Measurements from ENCODE around the gene NRP1. TPM values are rescaled to one million over a fixed set of nuclear protein-coding genes. Genes with fewer than 3 reads are reported as not detected.
A peak's percentile ranks its signal among the peaks of the same experiment; 100 is the strongest.
"Not testable (repeated sequence)": the region's sequence is repeated elsewhere in the genome, so short reads cannot be mapped to it uniquely, and the experiment has no call there.

Gene NRP1
- total RNA-seq, 1 experiment from 2014 or later: 0.99 TPM

DNA sequence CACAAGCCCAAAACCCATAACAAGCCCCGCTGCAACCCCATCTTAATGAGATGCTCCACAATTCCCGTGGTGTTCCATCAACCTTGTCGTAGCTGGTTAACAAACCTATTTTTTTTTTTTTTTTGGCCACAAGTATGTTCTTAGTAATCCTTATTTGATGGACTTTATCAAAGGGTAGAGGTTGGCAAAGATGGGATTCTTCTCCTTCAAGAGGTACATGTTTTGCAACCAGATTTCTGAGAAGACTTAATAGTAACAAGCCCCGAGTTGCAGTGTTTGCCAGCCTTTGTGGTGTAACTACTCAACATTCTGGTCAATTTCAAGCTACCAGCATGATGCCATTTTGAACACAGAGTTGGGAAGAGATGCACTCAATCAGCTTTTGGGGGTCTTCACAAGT, 181.7 kb downstream of the NRP1 start:
- Histone ChIP-seq H3K36me3 (no peaks in the 10 kb centered on the region), H3K27me3 (no peaks in the 10 kb centered on the region), H3K9me3 (no peaks in the 10 kb centered on the region; the same call in 1 of the 2 replicates), H3K4me3 (no peak overlapping the region)
- DNase-seq: no peak

GRCh38 chr10:33152146-33152545, 182.3 kb downstream of the NRP1 start:
- no peak for DNase-seq

GRCh38 chr10:33151344-33151864, 183.1 kb downstream of the NRP1 start:
- DNase-seq: no peak

More at GRCh38 chr10:33152146-33152545, 182.3 kb downstream of the NRP1 start:
- H3K27me3 ChIP-seq: no peaks in the 10 kb centered on the region
- H3K9me3 ChIP-seq: no peaks in the 10 kb centered on the region; the same call in 1 of the 2 replicates
- H3K36me3 ChIP-seq: no peaks in the 10 kb centered on the region
- no peak overlapping the region for H3K4me3 ChIP-seq

DNA sequence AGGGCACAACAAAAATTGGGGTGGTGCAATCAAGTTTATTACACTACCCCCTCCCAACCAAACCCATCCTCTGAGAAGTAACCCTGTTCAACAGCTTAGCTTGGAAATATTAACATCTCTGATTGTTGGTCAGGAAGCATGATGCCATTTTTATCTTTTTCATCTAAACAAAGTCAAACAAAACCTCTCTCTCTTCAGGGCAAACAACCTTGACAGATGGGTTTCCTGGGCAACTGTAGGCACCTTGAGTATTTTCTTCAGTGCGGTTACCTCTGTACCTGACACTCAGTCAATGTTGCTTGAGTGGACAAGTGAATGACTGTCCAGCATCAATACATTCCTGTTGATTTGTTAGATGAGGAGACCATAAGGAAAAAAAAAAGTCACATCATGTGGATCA, 183.6 kb downstream of the NRP1 start:
- H3K27me3 ChIP-seq: no peaks in the 10 kb centered on the region
- DNase-seq: no peak
- H3K4me3 ChIP-seq: no peak overlapping the region
- no peaks in the 10 kb centered on the region; the same call in 1 of the 2 replicates for H3K9me3 ChIP-seq
- H3K36me3 ChIP-seq: no peaks in the 10 kb centered on the region

More at GRCh38 chr10:33151344-33151864, 183.1 kb downstream of the NRP1 start:
- no peaks in the 10 kb centered on the region for H3K36me3 ChIP-seq
- no peaks in the 10 kb centered on the region for H3K27me3 ChIP-seq
- H3K9me3 ChIP-seq: no peaks in the 10 kb centered on the region; the same call in 1 of the 2 replicates
- H3K4me3 ChIP-seq: no peak overlapping the region

DNA sequence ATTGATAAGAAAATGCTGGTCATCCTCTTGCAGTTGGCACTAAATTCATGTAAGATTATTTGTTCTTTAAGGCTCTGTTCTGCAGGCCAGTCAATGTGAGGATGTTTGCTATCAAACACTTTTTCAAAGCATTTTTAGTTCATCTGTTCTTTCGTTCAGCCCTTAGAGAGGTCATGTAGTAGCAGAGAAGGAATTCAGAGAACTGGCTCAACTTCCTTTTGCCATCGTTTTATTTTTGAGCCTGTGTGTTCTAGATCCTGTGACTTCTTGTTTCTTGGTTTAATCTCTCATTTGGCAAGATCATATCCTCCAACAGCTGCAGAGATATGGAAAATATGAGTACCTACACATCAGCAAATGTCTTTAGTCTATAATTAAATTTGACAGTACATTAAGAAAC, 184.3 kb downstream of the NRP1 start:
- no peak for DNase-seq
- H3K36me3 ChIP-seq: no peaks in the 10 kb centered on the region
- H3K9me3 ChIP-seq: no peaks in the 10 kb centered on the region; the same call in 1 of the 2 replicates
- H3K27me3 ChIP-seq: no peaks in the 10 kb centered on the region
- no peak overlapping the region for H3K4me3 ChIP-seq

DNA sequence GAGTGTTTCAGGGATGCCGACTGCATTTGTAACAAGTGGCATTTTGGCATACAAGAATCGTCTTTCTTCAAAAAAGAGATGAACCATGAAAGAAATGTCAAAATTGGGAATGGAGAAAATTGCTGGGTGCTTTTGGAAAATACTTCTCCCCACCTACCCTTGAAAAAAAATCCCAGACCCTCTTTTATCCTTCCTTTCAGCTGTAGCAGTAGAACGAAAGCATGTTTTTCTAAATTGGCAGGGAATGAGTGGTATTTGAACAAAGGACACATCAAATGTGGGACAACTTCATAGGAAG, 187.5 kb downstream of the NRP1 start:
- no peak overlapping the region for H3K4me3 ChIP-seq
- H3K36me3 ChIP-seq: no peaks in the 10 kb centered on the region
- no peaks in the 10 kb centered on the region for H3K27me3 ChIP-seq
- no peaks in the 10 kb centered on the region; the same call in 1 of the 2 replicates for H3K9me3 ChIP-seq
- no peak for DNase-seq

- no peak overlapping the region for H3K4me3 ChIP-seq
- no peak for DNase-seq
- H3K27me3 ChIP-seq: no peaks in the 10 kb centered on the region
- H3K9me3 ChIP-seq: no peaks in the 10 kb centered on the region; the same call in 1 of the 2 replicates
- no peaks in the 10 kb centered on the region for H3K36me3 ChIP-seq
These were observed 188.1 kb downstream of the NRP1 start for GRCh38 chr10:33146189-33147012.

DNA sequence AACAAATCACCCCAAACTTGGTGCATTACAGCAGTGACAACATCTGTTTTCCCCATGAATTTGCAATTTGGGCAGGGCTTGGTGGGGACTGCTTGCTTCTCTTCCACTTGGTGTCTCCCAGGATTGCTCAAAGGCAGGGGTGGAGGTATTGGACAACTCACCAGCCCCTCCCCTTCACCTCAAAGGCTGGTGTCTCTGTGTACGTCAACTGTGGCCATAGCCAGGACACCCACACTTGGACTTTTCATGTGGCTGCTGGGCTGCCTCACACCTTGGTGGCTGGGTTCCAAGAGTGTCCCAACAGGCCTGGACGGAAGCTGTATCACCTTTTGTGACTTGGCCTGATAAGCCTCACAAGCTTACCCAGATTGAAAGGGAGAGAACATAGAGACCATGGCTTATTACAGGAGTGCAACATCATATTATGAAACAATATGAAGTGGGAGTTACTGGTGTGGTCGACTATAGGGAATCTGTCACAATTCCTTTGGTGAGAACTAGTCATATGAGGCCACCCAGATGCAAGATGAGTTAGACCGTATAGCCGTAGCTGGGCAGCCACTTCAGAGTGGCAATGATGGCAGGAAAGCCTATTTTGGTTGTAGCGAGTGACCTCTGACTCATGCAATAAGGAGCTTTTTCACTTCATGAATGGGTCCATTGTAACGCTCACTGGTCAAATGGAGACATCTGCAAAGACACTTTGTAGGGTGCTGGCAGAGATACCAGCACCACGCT, 188.8 kb downstream of the NRP1 start:
- H3K27me3 ChIP-seq: no peaks in the 10 kb centered on the region
- no peak overlapping the region for H3K4me3 ChIP-seq
- H3K9me3 ChIP-seq: no peaks in the 10 kb centered on the region; the same call in 1 of the 2 replicates
- no peak for DNase-seq
- H3K36me3 ChIP-seq: no peaks in the 10 kb centered on the region

DNA sequence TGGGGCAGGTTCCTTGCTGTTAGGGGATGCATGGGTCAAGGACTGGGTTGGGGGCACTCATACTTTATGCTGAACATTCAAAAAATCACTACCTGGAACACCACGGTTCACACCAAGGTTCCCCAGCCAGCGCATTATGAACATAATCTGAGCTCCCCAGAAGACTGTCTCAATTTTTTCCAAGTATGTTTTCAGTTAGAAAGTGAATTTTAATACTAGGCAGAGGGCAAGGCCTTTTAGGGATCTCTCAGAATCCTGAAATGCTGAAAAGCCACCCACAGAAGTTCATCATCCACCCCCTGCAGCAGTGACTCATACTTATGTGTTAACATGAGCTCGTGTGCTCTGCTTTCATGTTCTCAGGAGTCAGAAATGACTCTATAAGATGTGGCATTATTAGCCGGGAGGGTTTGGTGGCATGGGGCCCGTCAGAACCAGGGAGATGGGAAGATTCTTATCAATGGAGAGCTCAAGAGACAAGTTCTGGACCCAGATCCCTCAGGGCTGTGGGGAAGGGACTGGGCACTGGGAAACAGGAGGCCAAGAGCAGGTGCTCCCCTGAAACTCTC, 191.2 kb downstream of the NRP1 start:
- H3K27me3 ChIP-seq: no peaks in the 10 kb centered on the region

GRCh38 chr10:33142295-33142694, 192.2 kb downstream of the NRP1 start:
- no peaks in the 10 kb centered on the region for H3K9me3 ChIP-seq
- no peaks in the 10 kb centered on the region for H3K27me3 ChIP-seq
- no peak for DNase-seq
- H3K36me3 ChIP-seq: no peaks in the 10 kb centered on the region
- no peak overlapping the region for H3K4me3 ChIP-seq

More for the DNA sequence above, 191.2 kb downstream of the NRP1 start:
- H3K9me3 ChIP-seq: no peaks in the 10 kb centered on the region
- no peak overlapping the region for H3K4me3 ChIP-seq
- DNase-seq: peak; percentile 71
- H3K36me3 ChIP-seq: no peaks in the 10 kb centered on the region

DNA sequence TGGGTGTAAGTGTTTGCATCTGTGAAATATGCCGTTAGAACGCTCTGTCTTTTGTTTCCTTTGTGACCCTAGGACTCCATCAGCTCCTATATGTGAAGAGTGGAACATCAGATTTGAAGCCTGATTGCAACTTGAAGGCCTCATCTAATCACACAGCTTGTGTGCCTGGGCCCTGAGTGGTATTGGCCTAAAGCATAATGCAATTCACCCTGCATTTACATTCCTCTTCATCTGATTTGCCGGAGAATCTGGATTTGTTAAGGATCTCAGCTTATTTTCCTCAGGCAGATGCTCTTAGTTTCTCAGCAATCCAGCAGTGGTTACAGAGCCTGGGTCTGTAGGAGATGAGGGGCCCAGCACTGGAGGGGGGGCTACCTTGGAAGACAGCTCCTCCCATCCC, 193.2 kb downstream of the NRP1 start:
- Histone ChIP-seq H3K4me3 (no peak overlapping the region), H3K9me3 (no peaks in the 10 kb centered on the region), H3K36me3 (no peaks in the 10 kb centered on the region), H3K27me3 (no peaks in the 10 kb centered on the region)
- no peak for DNase-seq

GRCh38 chr10:33139181-33139646, 195.3 kb downstream of the NRP1 start:
- Histone ChIP-seq H3K27me3 (no peaks in the 10 kb centered on the region), H3K4me3 (no peak overlapping the region), H3K9me3 (no peaks in the 10 kb centered on the region; the same call in 1 of the 2 replicates), H3K36me3 (no peaks in the 10 kb centered on the region)
- no peak for DNase-seq

DNA sequence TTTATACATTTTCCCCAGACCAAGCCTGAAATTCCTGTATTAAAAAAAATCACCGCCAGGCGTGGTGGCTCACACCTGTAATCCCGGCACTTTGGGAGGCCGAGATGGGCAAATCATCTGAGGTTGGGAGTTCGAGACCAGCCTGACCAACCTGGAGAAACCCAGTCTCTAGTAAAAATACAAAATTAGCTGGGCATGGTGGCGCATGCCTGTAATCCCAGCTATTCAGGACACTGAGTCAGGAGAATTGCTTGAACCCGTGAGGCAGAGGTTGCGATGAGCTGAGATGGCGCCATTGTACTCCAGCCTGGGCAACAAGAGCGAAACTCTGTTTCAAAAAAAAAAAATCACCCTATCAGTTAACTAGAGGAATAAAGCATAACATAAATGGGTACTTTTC, 195.8 kb downstream of the NRP1 start:
- H3K9me3 ChIP-seq, DNase-seq, H3K27me3 ChIP-seq, H3K4me3 ChIP-seq, H3K36me3 ChIP-seq: not testable (repeated sequence)

DNA sequence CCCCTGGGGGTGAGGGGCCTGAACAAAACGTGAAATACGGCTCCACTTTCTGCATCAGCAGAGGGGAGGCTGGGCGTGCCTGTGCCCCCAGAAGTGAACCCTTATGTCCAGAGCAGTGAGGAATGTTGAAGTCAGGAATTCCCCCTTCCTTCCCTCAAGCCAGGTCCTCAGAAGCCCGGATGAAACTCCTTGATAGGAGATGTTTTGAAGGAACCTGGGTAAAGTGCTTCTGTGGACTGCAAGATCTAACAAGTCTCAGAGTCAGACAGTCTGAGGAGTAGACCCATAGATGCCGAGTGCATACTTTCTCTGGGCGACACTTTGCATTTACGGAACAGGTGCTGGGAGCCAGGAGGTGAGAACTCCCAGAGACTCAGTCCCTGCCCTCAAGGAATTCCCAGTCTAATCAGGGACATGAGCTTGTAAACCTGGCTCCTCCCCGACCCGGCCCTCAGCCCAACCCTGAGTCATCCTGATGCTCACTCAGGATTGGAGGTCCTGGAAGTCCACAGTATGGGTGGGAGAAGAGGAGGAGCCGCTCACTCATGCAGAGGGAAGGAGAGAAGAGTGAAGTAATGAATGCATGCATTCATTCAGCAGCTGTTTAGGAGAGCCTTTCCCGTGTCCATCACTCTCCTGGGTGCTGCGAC, 197.0 kb downstream of the NRP1 start:
- DNase-seq: peak; percentile 31
- no peaks in the 10 kb centered on the region; the same call in 1 of the 2 replicates for H3K9me3 ChIP-seq
- no peaks in the 10 kb centered on the region for H3K36me3 ChIP-seq
- no peaks in the 10 kb centered on the region for H3K27me3 ChIP-seq
- H3K4me3 ChIP-seq: no peak overlapping the region

DNA sequence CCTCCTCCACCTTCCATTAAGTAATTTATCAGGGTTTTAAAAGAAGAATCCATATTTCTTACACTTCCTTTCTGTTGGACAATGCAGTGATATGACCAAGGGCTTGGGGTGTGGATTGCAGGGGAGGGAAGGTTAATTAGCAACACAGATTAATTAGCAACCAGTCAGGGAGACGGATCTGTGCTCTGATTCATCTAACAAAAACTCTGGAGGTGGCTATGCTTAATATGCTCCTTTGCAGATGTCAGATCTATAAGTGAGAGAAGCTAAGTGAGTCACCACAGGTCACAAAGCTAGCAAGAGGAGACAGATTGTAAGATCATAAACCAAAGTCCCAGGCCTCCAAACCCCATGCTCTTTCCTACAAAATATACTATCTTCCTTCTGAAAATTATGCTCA, 197.7 kb downstream of the NRP1 start:
- no peaks in the 10 kb centered on the region; the same call in 1 of the 2 replicates for H3K9me3 ChIP-seq
- no peaks in the 10 kb centered on the region for H3K36me3 ChIP-seq
- no peak for DNase-seq
- no peak overlapping the region for H3K4me3 ChIP-seq
- H3K27me3 ChIP-seq: no peaks in the 10 kb centered on the region

- DNase-seq: peak; percentile 94
- Histone ChIP-seq H3K9me3 (no peaks in the 10 kb centered on the region; the same call in 1 of the 2 replicates), H3K27me3 (no peaks in the 10 kb centered on the region), H3K36me3 (no peaks in the 10 kb centered on the region), H3K4me3 (no peak overlapping the region)
These were observed 198.2 kb downstream of the NRP1 start for GRCh38 chr10:33136271-33136670.

Data from MG63 (cell line).